ENCODE results near the gene SLAMF8. TPM values are rescaled to one million over a fixed set of nuclear protein-coding genes. Genes with fewer than 3 reads are reported as not detected.

Gene SLAMF8
- total RNA-seq, 1 experiment from 2014 or later = not detected

GRCh38 chr1:159802111-159802510 is 24.6 kb upstream of the SLAMF8 start, which contains the start of gene FCRL6:
TSS of gene FCRL6 (plus strand) at chr1:159802360. CDS start at chr1:159802425, 65 bp downstream.
- Mint-ChIP-seq H3K27me3 (ENCODE audit: low read depth) (peaks cover 6% of the 10 kb centered on the region), H3K36me3 (no peaks in the 10 kb centered on the region), H3K4me1 (no peaks in the 10 kb centered on the region), H3K4me3 (no peak within 1 kb of the TSS), H3K9me3 (no peaks in the 10 kb centered on the region), H3K27ac (no peak within 1 kb of the TSS)
- no peak for ATAC-seq
- CTCF ChIA-PET = interaction anchor here (1.1 to 3.1 kb wide), 4 partner anchors 12 to 206 kb away, joined by 5 to 11 read pairs (median 7); partner anchors contain the start of gene DUSP23
- DNase-seq (ENCODE audit: low spot score) = no peak
- TF ChIP-seq ZNF232 (CRISPR knock-in tag; IDR thresholded peaks at IDR 0.05) (no peak), SP1 (CRISPR knock-in tag; conservative IDR thresholded peaks at IDR 0.05) (no peak), TP53 (CRISPR knock-in tag; IDR thresholded peaks at IDR 0.05) (no peak), SMAD3 (CRISPR knock-in tag; IDR thresholded peaks at IDR 0.05; ENCODE audit: borderline replicate concordance) (no peak), ZNF423 (CRISPR knock-in tag; IDR thresholded peaks at IDR 0.05) (no peak), JUN (CRISPR knock-in tag; IDR thresholded peaks at IDR 0.05) (no peak), ZNF219 (CRISPR knock-in tag; IDR thresholded peaks at IDR 0.05; ENCODE audit: borderline replicate concordance) (no peak), SOX15 (CRISPR knock-in tag; IDR thresholded peaks at IDR 0.05) (no peak), GTF2I (CRISPR knock-in tag; conservative IDR thresholded peaks at IDR 0.05) (no peak), ZNF532 (CRISPR knock-in tag; IDR thresholded peaks at IDR 0.05; ENCODE audit: borderline replicate concordance) (no peak), IRF1 (CRISPR knock-in tag; IDR thresholded peaks at IDR 0.05) (no peak), NFATC4 (CRISPR knock-in tag; IDR thresholded peaks at IDR 0.05) (no peak), PRRX2 (CRISPR knock-in tag; IDR thresholded peaks at IDR 0.05) (no peak), OVOL2 (CRISPR knock-in tag; IDR thresholded peaks at IDR 0.05; ENCODE audit: borderline replicate concordance) (no peak)
- POLR2A ChIA-PET = no interaction called here

GRCh38 chr1:159803956-159804689 is 22.6 kb upstream of the SLAMF8 start:
- H3K27ac Mint-ChIP-seq = no peak overlapping the region
- no peak for DNase-seq (ENCODE audit: low spot score)
- ChIA-PET CTCF (interaction anchor here (0.6 to 3.3 kb wide), 23 partner anchors 12 to 214 kb away, joined by 3 to 26 read pairs (median 5); partner anchors contain the start of genes DUSP23, IGSF9 and VSIG8), POLR2A (no interaction called here)
- ATAC-seq = peak; percentile 94
- no peaks in the 10 kb centered on the region for H3K4me1 Mint-ChIP-seq
- TF ChIP-seq TCF7 (CRISPR knock-in tag; IDR thresholded peaks at IDR 0.05; ENCODE audit: low read depth) (no peak), SP1 (CRISPR knock-in tag; conservative IDR thresholded peaks at IDR 0.05) (no peak), NFE2L1 (CRISPR knock-in tag; IDR thresholded peaks at IDR 0.05) (no peak), ZNF281 (CRISPR knock-in tag; IDR thresholded peaks at IDR 0.05) (no peak), ATF6 (CRISPR knock-in tag; IDR thresholded peaks at IDR 0.05) (no peak), RORB (CRISPR knock-in tag; IDR thresholded peaks at IDR 0.05) (no peak), MLX (CRISPR knock-in tag; IDR thresholded peaks at IDR 0.05) (no peak)
- H3K27me3 Mint-ChIP-seq (ENCODE audit: low read depth) = peaks cover 6% of the 10 kb centered on the region
- no peaks in the 10 kb centered on the region for H3K9me3 Mint-ChIP-seq
- H3K36me3 Mint-ChIP-seq = no peaks in the 10 kb centered on the region
- no peak overlapping the region for H3K4me3 Mint-ChIP-seq
